Measurements from ENCODE around the gene CRYAB. TPM values are rescaled to one million over a fixed set of nuclear protein-coding genes. Genes with fewer than 3 reads are reported as not detected.

Gene CRYAB, protein sequence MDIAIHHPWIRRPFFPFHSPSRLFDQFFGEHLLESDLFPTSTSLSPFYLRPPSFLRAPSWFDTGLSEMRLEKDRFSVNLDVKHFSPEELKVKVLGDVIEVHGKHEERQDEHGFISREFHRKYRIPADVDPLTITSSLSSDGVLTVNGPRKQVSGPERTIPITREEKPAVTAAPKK
- total RNA-seq (2021) = 0.87 and 1.6 TPM in 2 replicates
- percentile 21 among the genes with signal in this experiment for Bru-seq, nascent RNA
- percentile 9 among the genes with signal in this experiment for BruChase-seq, experiment 1, labeled RNA remaining after a 2-hour chase
- percentile 13 among the genes with signal in this experiment for BruChase-seq, experiment 2, labeled RNA remaining after a 6-hour chase
- long read RNA-seq = 0 reads

DNA sequence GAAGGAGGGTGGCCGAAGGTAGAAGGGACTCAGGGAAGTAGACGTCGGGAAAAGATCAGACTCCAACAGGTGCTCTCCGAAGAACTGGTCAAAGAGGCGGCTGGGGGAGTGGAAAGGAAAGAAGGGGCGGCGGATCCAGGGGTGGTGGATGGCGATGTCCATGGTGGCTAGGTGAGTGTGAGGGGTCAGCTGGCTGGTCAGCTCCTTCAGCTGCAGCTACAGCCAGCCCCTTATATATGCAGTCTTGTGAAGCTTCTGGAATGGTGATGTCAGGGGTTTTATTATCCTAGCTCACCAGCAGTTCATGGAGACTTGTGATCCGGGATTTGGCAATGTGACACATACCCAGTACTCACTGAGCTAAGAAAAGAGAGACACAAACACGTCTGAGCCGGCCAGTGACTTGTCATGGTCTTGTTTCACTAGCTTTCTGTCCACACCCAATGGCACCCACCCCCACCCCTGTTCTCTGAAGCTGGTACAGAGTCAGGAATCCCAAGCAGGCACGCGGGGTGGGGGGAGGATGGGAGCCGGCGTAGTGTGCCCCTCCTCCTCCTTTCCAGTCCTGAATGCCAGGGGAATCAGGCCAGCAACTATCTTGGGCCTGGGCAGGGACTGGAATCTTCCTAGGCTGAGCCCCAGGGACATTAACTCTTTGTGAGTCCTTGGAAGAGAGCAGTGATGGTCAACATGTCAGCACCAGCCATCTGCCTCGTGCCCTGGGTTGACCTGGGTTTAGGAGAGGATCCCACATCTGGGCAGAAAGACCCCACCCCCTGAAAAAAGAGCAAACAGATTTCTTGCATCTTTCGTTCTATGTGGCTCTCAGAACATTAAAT lies at the start of gene CRYAB:
TSS of gene CRYAB (minus strand) at position 208 of the 839 bp plus-strand sequence. CDS start at position 162, 46 bp downstream.
- BruUV-seq (replicated peaks) = no TSS peak
- Histone ChIP-seq H3K27ac (ENCODE audit: low read depth, low read length, poor library complexity, severe bottlenecking) (no peak within 1 kb of the TSS), H3K36me3 (ENCODE audit: insufficient read depth, low read length, poor library complexity, severe bottlenecking) (no peaks in the 10 kb centered on the region), H3K4me1 (ENCODE audit: insufficient read depth, low read length, poor library complexity, severe bottlenecking) (peaks cover 4% of the 10 kb centered on the region), H3K27me3 (replicated peaks; ENCODE audit: insufficient read depth, low read depth, low read length, poor library complexity) (no peaks in the 10 kb centered on the region), H3K4me3 (ENCODE audit: low read depth, low read length, poor library complexity, severe bottlenecking) (no peak within 1 kb of the TSS), H3K9me3 (ENCODE audit: low read depth, low read length, poor library complexity, severe bottlenecking) (no peaks in the 10 kb centered on the region)
- TF ChIP-seq, protein P1, sequence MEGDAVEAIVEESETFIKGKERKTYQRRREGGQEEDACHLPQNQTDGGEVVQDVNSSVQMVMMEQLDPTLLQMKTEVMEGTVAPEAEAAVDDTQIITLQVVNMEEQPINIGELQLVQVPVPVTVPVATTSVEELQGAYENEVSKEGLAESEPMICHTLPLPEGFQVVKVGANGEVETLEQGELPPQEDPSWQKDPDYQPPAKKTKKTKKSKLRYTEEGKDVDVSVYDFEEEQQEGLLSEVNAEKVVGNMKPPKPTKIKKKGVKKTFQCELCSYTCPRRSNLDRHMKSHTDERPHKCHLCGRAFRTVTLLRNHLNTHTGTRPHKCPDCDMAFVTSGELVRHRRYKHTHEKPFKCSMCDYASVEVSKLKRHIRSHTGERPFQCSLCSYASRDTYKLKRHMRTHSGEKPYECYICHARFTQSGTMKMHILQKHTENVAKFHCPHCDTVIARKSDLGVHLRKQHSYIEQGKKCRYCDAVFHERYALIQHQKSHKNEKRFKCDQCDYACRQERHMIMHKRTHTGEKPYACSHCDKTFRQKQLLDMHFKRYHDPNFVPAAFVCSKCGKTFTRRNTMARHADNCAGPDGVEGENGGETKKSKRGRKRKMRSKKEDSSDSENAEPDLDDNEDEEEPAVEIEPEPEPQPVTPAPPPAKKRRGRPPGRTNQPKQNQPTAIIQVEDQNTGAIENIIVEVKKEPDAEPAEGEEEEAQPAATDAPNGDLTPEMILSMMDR (conservative IDR thresholded peaks at IDR 0.05; ENCODE audit: low read depth, low read length) = no peak
- TF ChIP-seq EZH2 (IDR thresholded peaks at IDR 0.05; ENCODE audit: borderline replicate concordance, low read depth, low read length, poor library complexity, severe bottlenecking) = no peak
- intact Hi-C loops (cut with micrococcal nuclease; ENCODE audit: unreplicated experiment) = no loop called here
- DNase-seq (ENCODE audit: low spot score) = no peak
- CTCF ChIA-PET = no interaction called here
- POLR2A ChIA-PET (ENCODE audit: low non-redundant PET) = no interaction called here

DNA sequence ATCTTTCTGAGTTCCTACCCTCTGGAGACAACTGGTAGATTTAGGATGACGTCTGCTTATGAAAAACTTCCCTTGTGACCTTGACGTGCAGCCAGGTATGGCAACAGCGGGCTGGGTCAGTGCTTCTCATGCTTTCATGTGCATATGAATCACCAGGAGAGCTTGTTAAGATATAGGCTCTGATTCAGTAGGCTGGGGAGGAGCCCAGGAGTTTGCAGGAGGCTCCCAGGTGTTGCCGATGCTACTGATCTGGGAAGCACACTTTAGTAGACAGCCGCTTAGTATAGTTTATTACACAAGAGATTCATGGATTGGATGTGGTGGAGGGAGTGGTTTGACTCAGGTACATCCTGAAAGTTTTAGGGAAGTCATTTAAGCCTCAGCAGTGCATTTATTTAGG lies 49.3 kb upstream of the CRYAB start:
- intact Hi-C loops (cut with micrococcal nuclease; ENCODE audit: unreplicated experiment) = no loop called here
- POLR2A ChIA-PET (ENCODE audit: low non-redundant PET) = no interaction called here
- CTCF ChIA-PET = no interaction called here
- no peak overlapping the region for H3K4me3 ChIP-seq (ENCODE audit: low read depth, low read length, poor library complexity, severe bottlenecking)
- no peaks in the 10 kb centered on the region for H3K36me3 ChIP-seq (ENCODE audit: insufficient read depth, low read length, poor library complexity, severe bottlenecking)
- no peaks in the 10 kb centered on the region for H3K9me3 ChIP-seq (ENCODE audit: low read depth, low read length, poor library complexity, severe bottlenecking)
- H3K27me3 ChIP-seq (replicated peaks; ENCODE audit: insufficient read depth, low read depth, low read length, poor library complexity) = no peaks in the 10 kb centered on the region
- no peaks in the 10 kb centered on the region for H3K4me1 ChIP-seq (ENCODE audit: insufficient read depth, low read length, poor library complexity, severe bottlenecking)
- no peak for TF ChIP-seq EZH2 (IDR thresholded peaks at IDR 0.05; ENCODE audit: borderline replicate concordance, low read depth, low read length, poor library complexity, severe bottlenecking)
- TF ChIP-seq, protein P1 (conservative IDR thresholded peaks at IDR 0.05; ENCODE audit: low read depth, low read length) = no peak
- H3K27ac ChIP-seq (ENCODE audit: low read depth, low read length, poor library complexity, severe bottlenecking) = no peak overlapping the region
- BruUV-seq (replicated peaks) = no TSS peak
- no peak for DNase-seq (ENCODE audit: low spot score)

DNA sequence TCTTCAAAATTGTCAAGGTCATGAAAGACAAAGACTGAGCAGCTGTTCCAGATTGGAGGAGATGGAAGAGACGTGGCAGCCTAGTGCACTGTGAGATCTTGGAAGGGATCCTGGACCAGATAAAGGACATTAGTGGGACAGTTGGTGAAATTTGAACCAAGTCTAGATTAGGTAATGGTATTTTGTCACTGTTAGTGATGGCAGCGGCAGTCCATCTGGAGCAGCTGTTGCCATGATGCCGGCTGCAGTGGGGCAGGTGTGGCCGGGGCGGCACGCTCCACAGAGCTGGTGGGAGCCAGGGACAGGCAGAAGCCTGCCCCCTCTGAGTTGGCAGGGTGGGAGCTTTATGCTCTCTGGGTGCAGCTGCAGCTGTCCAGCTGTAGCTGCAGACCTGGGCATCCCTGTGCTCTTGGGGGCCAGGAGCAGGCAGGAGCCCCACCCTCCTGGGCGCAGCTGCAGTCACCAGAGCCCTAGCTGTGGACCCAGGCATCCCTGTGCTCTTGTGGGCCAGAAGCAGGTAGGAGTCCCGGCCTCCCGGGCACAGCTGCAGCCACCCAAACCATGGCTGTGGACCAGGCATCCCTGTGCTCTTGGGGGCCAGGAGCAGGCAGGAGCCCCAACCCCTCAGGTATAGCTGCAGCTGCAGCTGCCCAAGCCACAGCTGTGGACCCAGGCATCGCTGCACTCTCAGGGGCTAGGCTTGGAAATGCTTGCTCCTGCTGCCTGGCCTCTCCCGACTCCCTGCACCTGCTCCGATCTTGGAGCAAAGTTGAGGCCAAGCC lies 46.3 kb upstream of the CRYAB start:
- POLR2A ChIA-PET (ENCODE audit: low non-redundant PET) = no interaction called here
- Histone ChIP-seq H3K9me3 (ENCODE audit: low read depth, low read length, poor library complexity, severe bottlenecking) (no peaks in the 10 kb centered on the region), H3K27ac (ENCODE audit: low read depth, low read length, poor library complexity, severe bottlenecking) (no peak overlapping the region), H3K4me1 (ENCODE audit: insufficient read depth, low read length, poor library complexity, severe bottlenecking) (no peaks in the 10 kb centered on the region), H3K36me3 (ENCODE audit: insufficient read depth, low read length, poor library complexity, severe bottlenecking) (no peaks in the 10 kb centered on the region), H3K27me3 (replicated peaks; ENCODE audit: insufficient read depth, low read depth, low read length, poor library complexity) (no peaks in the 10 kb centered on the region), H3K4me3 (ENCODE audit: low read depth, low read length, poor library complexity, severe bottlenecking) (no peak overlapping the region)
- CTCF ChIA-PET = no interaction called here
- no peak for TF ChIP-seq EZH2 (IDR thresholded peaks at IDR 0.05; ENCODE audit: borderline replicate concordance, low read depth, low read length, poor library complexity, severe bottlenecking)
- TF ChIP-seq, protein P1 (conservative IDR thresholded peaks at IDR 0.05; ENCODE audit: low read depth, low read length) = no peak
- intact Hi-C loops (cut with micrococcal nuclease; ENCODE audit: unreplicated experiment) = no loop called here
- no peak for DNase-seq (ENCODE audit: low spot score)
- no TSS peak for BruUV-seq (replicated peaks)
